Karpas-422 (cell line): Measurements from ENCODE around the gene IL24. TPM values are rescaled to one million over a fixed set of nuclear protein-coding genes. Genes with fewer than 3 reads are reported as not detected.

Experiments
- DNase-seq: peaks from one replicate; pipeline ENCODE4 v3.0.0-alpha.2; 2015
- H2AFZ ChIP-seq: fragments of 200-600 bp; sonication (generic); 2 replicates; pipeline ENCODE4 v1.6.1; 2014; ENCODE audit warnings: antibody characterized with exemption, low read length, mixed read lengths
- H3K27ac ChIP-seq: fragments of 200-600 bp; sonication (generic); 2 replicates; pipeline ENCODE4 v1.5.1; 2014; ENCODE audit warnings: mild to moderate bottlenecking, low read length, moderate library complexity
- H3K27me3 ChIP-seq: fragments of 200-600 bp; sonication (generic); 2 replicates; pipeline ENCODE4 v1.6.1; 2014; ENCODE audit warnings: low read length, mixed read lengths
- H3K36me3 ChIP-seq: fragments of 200-600 bp; sonication (generic); 2 replicates; pipeline ENCODE4 v1.6.1; 2014; ENCODE audit warnings: low read length, mixed read lengths; ENCODE audit not compliant: insufficient read depth
- H3K4me1 ChIP-seq: fragments of 200-600 bp; sonication (generic); 2 replicates; pipeline ENCODE4 v1.6.1; 2014; ENCODE audit warnings: mild to moderate bottlenecking, low read length, mixed read lengths
- H3K4me2 ChIP-seq: fragments of 200-600 bp; sonication (generic); 2 replicates; pipeline ENCODE4 v1.6.1; 2014; ENCODE audit warnings: low read length, low read depth, mild to moderate bottlenecking; ENCODE audit not compliant: poor library complexity, severe bottlenecking
- H3K4me3 ChIP-seq: fragments of 200-600 bp; sonication (generic); 2 replicates; pipeline ENCODE4 v1.5.1; 2014; ENCODE audit warnings: mild to moderate bottlenecking, antibody characterized with exemption, low read length, mixed read lengths
- H3K79me2 ChIP-seq: fragments of 200-600 bp; sonication (generic); 2 replicates; pipeline ENCODE4 v1.6.1; 2014; ENCODE audit warnings: mild to moderate bottlenecking, low read length, mixed read lengths
- H3K9ac ChIP-seq: fragments of 200-600 bp; sonication (generic); 2 replicates; pipeline ENCODE4 v1.6.0; 2014; ENCODE audit warnings: low read length
- H3K9me2 ChIP-seq: fragments of 200-600 bp; sonication (generic), shearing (Covaris generic); replicated peaks from 2 replicates; pipeline ENCODE4 v1.6.0; 2014; ENCODE audit warnings: mild to moderate bottlenecking, low read length, moderate library complexity; ENCODE audit not compliant: insufficient read depth
- H3K9me3 ChIP-seq: fragments of 300-700, 200-600 bp; sonication (generic); 2 replicates; pipeline ENCODE4 v1.6.1; 2014; ENCODE audit warnings: low read length, mixed read lengths
- H4K20me1 ChIP-seq: fragments of 200-600 bp; sonication (generic); 2 replicates; pipeline ENCODE4 v1.6.1; 2014; ENCODE audit warnings: mild to moderate bottlenecking, antibody characterized with exemption, low read length, low read depth; ENCODE audit not compliant: insufficient read depth
- total RNA-seq: library from RNA; depleted of rRNA; stranded (reverse); fragments of >200 nt; shearing (Covaris generic); gene quantifications from 2 replicates; pipeline ENCODE4 v1.2.3, GENCODE V29; 2014; ENCODE audit warnings: low replicate concordance

IL24 gene
- total RNA-seq, 1 experiment from 2014 or later: not detected

DNA sequence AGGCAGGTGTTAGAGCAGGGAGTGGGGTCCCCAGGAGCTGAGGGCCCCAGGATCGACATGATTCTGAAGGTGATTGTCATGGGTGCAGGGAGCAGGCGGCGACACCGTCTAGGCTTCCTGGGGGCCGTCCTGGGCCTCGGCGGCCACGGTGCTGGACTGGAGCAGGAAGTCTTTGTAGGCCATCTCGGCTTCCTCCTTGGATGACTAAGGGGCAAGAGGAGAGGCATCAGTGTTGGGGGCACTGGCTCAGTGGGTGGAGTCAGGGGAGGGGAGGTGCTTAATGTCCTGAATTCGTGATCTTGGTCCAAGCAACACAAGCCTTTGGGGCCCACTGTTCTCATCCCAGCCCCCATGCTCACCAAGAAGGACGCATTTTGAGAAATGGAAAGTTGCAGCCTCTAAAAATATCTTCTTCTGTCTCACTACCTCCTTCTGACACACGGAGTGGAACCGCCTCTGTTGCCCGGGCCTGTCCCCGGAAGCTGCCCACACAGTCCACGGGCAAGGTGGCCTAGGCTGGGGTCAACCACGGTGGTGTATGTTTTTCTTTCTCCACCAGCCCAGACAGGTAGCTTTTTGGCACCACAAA, 33.1 kb downstream of the IL24 start:
- H3K9ac ChIP-seq: no peak overlapping the region

DNA sequence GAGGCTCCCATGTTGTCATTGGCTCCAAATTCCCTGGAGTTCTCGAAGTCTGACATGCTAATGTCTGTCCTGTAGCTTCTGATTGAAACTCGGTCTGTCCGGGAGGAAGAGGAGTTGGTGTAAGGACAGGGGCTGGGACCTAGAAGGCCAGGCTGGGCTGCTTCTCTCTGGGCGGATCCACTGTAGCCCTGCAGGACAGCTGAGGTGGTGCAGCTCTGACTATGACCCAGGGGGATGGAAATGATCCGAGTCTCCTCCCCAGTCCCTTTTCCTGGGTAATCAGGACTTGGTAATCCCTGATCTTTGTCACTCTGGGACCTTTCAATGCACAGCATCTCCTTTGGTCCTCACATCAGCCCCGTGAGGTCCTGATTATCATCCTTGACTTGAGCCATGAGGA, 34.5 kb downstream of the IL24 start:
- H2AFZ ChIP-seq: no peak overlapping the region

More for the DNA sequence above, 33.1 kb downstream of the IL24 start:
- no peak overlapping the region for H3K4me3 ChIP-seq
- H3K36me3 ChIP-seq: no peaks in the 10 kb centered on the region
- no peaks in the 10 kb centered on the region for H3K27me3 ChIP-seq
- H3K27ac ChIP-seq: no peak overlapping the region
- H3K9me2 ChIP-seq: no peaks in the 10 kb centered on the region
- no peak overlapping the region for H3K4me2 ChIP-seq
- no peaks in the 10 kb centered on the region for H3K79me2 ChIP-seq
- DNase-seq: no peak
- H4K20me1 ChIP-seq: no peaks in the 10 kb centered on the region
- H3K9me3 ChIP-seq: no peaks in the 10 kb centered on the region
- H3K4me1 ChIP-seq: no peaks in the 10 kb centered on the region
- no peak overlapping the region for H2AFZ ChIP-seq

DNA sequence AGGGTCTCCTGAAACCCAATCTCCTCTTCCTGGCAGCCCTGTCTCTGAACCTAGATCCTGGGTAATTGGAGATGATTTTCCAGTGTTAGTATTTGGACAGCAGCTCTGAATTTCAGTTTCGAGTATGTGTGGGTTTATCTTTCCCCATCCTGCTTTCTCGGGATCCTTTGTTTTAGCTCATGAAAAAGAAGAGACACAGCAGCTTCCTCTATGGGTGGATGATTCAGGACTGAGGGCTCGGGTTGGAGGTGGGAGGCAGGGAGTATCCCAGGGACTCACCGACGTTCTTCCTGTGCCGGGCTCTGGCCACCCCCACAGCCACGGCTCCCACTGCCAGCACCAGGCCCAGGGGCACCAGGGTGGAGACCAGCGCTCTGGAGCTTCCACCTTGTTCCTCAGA, 34.9 kb downstream of the IL24 start:
- Histone ChIP-seq H3K36me3 (no peaks in the 10 kb centered on the region), H3K27me3 (no peaks in the 10 kb centered on the region), H3K9me3 (no peaks in the 10 kb centered on the region), H3K9me2 (no peaks in the 10 kb centered on the region), H3K4me2 (no peak overlapping the region), H3K4me3 (no peak overlapping the region), H4K20me1 (no peaks in the 10 kb centered on the region), H3K27ac (no peak overlapping the region), H2AFZ (no peak overlapping the region), H3K4me1 (no peaks in the 10 kb centered on the region), H3K9ac (no peak overlapping the region), H3K79me2 (no peaks in the 10 kb centered on the region)
- no peak for DNase-seq

More for the DNA sequence above, 34.5 kb downstream of the IL24 start:
- H3K9ac ChIP-seq: no peak overlapping the region
- no peaks in the 10 kb centered on the region for H3K9me3 ChIP-seq
- no peaks in the 10 kb centered on the region for H3K36me3 ChIP-seq
- H3K4me2 ChIP-seq: no peak overlapping the region
- no peaks in the 10 kb centered on the region for H3K9me2 ChIP-seq
- no peak overlapping the region for H3K4me3 ChIP-seq
- H3K79me2 ChIP-seq: no peaks in the 10 kb centered on the region
- no peaks in the 10 kb centered on the region for H4K20me1 ChIP-seq
- DNase-seq: no peak
- no peaks in the 10 kb centered on the region for H3K27me3 ChIP-seq
- no peak overlapping the region for H3K27ac ChIP-seq
- no peaks in the 10 kb centered on the region for H3K4me1 ChIP-seq

DNA sequence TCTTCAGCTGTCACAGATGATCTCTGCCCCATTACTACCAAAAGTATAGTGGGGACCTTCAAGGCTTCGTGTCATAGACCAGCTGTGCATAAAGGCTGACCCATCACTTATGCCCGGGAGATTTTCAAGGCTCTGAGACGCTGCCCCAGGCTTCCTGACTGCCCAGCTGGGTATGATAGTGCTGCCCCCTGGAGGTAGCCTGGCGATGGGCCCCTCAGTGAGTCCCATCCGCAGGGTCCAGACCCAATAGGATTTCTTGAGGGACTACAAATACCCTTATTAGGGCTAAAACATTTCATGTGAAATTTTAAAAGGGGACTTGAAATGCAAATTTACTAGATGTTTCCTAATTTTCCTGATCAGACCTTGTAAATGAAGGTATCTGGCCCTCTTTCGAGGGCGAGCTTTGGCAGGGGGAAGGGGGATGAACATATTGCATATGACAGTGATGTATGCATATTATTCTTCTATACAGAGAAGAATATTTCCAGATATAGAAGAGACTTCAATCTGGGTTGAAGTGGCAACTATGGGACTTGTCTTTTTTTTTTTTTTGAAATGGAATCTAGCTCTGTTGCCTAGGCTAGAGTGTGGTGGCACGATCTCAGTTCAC, 36.2 kb downstream of the IL24 start:
- Histone ChIP-seq H3K27ac (no peak overlapping the region), H2AFZ (no peak overlapping the region), H3K9me2 (no peaks in the 10 kb centered on the region), H3K4me1 (no peaks in the 10 kb centered on the region), H3K4me2 (no peak overlapping the region), H3K27me3 (no peaks in the 10 kb centered on the region), H3K79me2 (no peaks in the 10 kb centered on the region), H3K36me3 (no peaks in the 10 kb centered on the region), H3K4me3 (no peak overlapping the region), H3K9ac (no peak overlapping the region), H4K20me1 (no peaks in the 10 kb centered on the region), H3K9me3 (no peaks in the 10 kb centered on the region)
- DNase-seq: peak; percentile 67

DNA sequence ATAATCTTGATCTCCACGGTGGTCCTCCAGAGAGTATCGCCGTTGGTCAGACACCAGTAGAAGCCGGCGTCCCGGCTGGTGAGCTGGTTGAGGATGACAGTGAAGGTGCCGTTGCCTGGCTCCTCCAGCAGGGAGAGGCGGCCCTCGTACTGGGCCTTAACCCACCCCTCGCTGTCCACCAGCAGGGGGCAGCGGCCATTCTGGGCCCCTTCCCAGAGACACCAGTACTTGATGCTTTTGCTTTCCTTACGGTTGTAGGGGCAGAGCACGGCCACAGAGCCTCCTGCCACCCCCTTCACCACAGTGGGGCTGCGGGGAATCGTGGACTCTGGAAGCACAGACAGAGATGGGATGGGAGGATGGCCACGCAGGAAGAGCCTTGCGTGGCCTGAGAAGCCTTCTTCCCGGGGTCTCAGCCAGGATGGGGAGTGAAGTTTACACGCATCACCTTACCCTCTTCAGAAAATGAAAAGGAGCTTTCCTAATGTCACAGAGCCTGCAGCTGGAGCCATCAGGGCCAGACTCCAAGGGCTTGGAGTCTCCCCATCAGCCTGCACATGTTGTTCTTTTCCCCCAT, 38.3 kb downstream of the IL24 start:
- H2AFZ ChIP-seq: no peak overlapping the region
- peak; percentile 53 for DNase-seq
- H3K4me1 ChIP-seq: no peaks in the 10 kb centered on the region
- H3K4me3 ChIP-seq: no peak overlapping the region
- no peaks in the 10 kb centered on the region for H3K9me3 ChIP-seq
- H4K20me1 ChIP-seq: no peaks in the 10 kb centered on the region
- no peaks in the 10 kb centered on the region for H3K36me3 ChIP-seq
- no peak overlapping the region for H3K4me2 ChIP-seq
- no peak overlapping the region for H3K9ac ChIP-seq
- no peaks in the 10 kb centered on the region for H3K79me2 ChIP-seq
- H3K27ac ChIP-seq: no peak overlapping the region
- H3K27me3 ChIP-seq: no peaks in the 10 kb centered on the region
- no peaks in the 10 kb centered on the region for H3K9me2 ChIP-seq

DNA sequence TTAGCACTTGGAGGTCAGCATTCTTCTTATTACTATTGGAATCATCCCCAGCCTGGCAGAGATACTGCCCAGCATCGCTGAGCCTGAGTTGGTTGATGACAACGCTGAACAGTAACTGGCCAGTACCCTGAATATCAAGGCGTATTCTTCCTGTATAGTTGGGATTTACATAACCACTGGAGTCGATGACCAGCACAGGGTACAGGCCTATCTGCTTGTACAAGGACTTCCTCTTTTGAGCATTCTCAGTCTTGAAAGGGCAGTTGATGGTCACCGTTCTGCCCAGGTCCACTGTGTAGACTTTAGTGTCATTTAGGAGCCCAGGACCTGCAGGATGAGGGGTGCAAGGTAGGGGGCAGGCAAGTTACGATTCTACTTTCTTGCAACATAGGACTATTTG, 40.2 kb downstream of the IL24 start:
- H3K9me3 ChIP-seq: no peaks in the 10 kb centered on the region
- H3K4me2 ChIP-seq: no peak overlapping the region
- H3K27ac ChIP-seq: no peak overlapping the region
- H3K27me3 ChIP-seq: no peaks in the 10 kb centered on the region
- DNase-seq: no peak
- H3K9me2 ChIP-seq: no peaks in the 10 kb centered on the region
- H3K4me3 ChIP-seq: no peak overlapping the region
- no peak overlapping the region for H2AFZ ChIP-seq
- no peaks in the 10 kb centered on the region for H3K4me1 ChIP-seq
- no peak overlapping the region for H3K9ac ChIP-seq
- H4K20me1 ChIP-seq: no peaks in the 10 kb centered on the region
- H3K36me3 ChIP-seq: no peaks in the 10 kb centered on the region
- no peaks in the 10 kb centered on the region for H3K79me2 ChIP-seq

DNA sequence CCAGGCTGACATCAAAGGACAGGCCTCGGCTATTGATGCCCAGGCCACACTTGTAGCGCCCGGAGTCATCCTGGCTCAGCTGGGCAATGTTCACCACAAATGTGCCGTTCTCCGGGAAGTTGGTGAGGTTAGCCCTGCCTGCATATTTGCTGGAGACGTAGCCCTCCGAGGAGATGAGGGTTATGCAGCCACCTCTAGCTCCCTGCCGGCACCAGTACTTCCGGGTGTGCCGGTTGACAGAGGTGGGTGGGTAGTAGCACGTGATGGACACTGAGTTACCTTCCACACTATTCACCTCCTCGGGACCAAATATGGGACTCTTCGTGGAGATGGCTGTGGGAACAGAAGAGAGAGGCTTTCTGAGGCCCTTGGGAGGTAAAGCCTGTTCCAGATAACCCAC, 41.9 kb downstream of the IL24 start:
- Histone ChIP-seq H3K27ac (no peak overlapping the region), H3K4me3 (no peak overlapping the region), H3K9me2 (no peaks in the 10 kb centered on the region), H3K9me3 (no peaks in the 10 kb centered on the region), H3K79me2 (no peaks in the 10 kb centered on the region), H2AFZ (no peak overlapping the region), H3K4me2 (no peak overlapping the region), H4K20me1 (no peaks in the 10 kb centered on the region), H3K9ac (no peak overlapping the region), H3K4me1 (no peaks in the 10 kb centered on the region), H3K27me3 (no peaks in the 10 kb centered on the region), H3K36me3 (no peaks in the 10 kb centered on the region)
- DNase-seq: no peak

DNA sequence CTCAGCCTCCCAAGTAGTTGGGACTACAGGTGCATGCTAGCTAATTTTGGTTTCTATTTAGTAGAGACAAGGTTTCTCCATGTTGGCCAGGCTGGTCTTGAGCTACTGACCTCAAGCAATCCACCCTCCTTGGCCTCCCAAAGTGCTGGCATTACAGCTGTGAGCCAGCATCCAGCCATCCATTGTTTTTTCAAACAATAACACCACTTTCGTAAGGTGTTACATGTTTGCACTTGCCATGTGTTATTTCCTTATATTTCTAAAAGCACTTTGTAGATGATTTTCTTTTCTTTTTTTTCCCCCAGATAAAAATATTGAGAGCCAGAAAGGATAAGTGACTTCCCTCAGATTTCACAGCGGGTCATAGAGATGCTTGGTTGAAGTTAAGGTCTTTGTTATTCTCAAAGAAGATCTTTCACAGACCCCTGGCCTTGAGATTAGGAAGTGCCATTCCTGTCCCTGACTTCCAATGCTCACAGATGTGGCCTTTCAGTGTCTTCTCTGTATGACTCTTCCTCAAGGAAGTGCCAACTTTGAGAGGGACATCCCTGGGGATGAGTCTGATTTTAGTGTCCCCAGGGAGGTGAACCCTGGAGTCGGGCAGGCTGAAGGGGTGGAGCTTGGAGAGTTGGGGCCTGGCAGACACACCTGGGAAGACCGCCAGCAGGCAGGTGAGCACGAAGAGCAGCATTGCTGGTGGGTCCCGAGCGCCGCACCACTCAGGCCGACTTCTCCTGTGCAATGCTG, 42.8 kb downstream of the IL24 start:
- no peak for DNase-seq
- Histone ChIP-seq H3K9me2 (no peaks in the 10 kb centered on the region), H4K20me1 (no peaks in the 10 kb centered on the region), H3K27ac (no peak overlapping the region), H3K9ac (no peak overlapping the region), H3K9me3 (no peaks in the 10 kb centered on the region), H3K36me3 (no peaks in the 10 kb centered on the region), H3K4me1 (no peaks in the 10 kb centered on the region), H3K4me3 (no peak overlapping the region), H3K27me3 (no peaks in the 10 kb centered on the region), H3K4me2 (no peak overlapping the region), H3K79me2 (no peaks in the 10 kb centered on the region), H2AFZ (no peak overlapping the region)
